ENCODE results near the gene ARNT2. TPM values are rescaled to one million over a fixed set of nuclear protein-coding genes. Genes with fewer than 3 reads are reported as not detected.

Gene ARNT2
- total and polyA plus RNA-seq, 12 donors: 2.0 to 6.4 (median 3.5) TPM

DNA sequence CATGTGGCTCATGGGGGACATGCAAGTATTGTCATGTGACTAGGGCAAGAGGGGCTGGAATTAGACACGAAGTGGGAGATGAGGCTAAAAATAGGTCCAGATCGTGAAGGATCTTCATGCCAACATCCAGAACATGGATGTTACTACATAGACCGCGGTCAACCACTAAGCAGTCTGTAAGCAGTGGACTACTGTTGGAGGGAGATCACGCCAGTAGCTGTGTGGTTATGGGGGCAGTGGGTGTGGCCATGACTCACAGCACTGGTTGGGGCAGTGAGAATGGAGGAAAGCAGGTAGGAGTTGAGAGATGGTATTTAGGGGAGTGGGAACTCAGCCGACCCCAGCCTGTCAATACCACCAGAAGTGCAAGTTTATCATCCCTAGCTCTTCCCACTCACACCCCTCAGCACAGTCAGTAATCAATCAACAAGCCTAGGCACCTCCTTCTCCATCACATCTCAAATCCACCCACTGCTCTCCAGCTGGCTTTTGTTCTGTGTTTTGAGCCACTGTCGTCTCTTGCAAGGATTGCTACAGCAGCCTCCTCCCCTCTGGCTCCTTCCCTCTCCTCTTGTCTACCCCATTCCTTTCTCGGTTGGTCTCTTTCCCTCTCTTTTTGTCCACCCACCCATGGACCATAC, 183.8 kb downstream of the ARNT2 start:
- intact Hi-C loops (cut with DNase I): no loop called here
- no peaks in the 10 kb centered on the region for H3K9me3 ChIP-seq (replicated peaks in 1 of 3)
- DNase-seq: no peak
- H3K36me3 ChIP-seq (replicated peaks in 1 of 2): no peaks in the 10 kb centered on the region
- H3K27ac ChIP-seq: no peak overlapping the region
- no peak overlapping the region for H3K4me3 ChIP-seq
- TF ChIP-seq, protein P1, sequence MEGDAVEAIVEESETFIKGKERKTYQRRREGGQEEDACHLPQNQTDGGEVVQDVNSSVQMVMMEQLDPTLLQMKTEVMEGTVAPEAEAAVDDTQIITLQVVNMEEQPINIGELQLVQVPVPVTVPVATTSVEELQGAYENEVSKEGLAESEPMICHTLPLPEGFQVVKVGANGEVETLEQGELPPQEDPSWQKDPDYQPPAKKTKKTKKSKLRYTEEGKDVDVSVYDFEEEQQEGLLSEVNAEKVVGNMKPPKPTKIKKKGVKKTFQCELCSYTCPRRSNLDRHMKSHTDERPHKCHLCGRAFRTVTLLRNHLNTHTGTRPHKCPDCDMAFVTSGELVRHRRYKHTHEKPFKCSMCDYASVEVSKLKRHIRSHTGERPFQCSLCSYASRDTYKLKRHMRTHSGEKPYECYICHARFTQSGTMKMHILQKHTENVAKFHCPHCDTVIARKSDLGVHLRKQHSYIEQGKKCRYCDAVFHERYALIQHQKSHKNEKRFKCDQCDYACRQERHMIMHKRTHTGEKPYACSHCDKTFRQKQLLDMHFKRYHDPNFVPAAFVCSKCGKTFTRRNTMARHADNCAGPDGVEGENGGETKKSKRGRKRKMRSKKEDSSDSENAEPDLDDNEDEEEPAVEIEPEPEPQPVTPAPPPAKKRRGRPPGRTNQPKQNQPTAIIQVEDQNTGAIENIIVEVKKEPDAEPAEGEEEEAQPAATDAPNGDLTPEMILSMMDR (IDR thresholded peaks at IDR 0.05): no peak
- no peak for TF ChIP-seq POLR2A (IDR thresholded peaks at IDR 0.05)
- no peaks in the 10 kb centered on the region for H3K27me3 ChIP-seq
- 81 to 87% (median 83%) methylated on average over 8 of the region's 8 CpGs for WGBS, 4 donors
- H3K4me1 ChIP-seq (replicated peaks in 1 of 2): no peaks in the 10 kb centered on the region

DNA sequence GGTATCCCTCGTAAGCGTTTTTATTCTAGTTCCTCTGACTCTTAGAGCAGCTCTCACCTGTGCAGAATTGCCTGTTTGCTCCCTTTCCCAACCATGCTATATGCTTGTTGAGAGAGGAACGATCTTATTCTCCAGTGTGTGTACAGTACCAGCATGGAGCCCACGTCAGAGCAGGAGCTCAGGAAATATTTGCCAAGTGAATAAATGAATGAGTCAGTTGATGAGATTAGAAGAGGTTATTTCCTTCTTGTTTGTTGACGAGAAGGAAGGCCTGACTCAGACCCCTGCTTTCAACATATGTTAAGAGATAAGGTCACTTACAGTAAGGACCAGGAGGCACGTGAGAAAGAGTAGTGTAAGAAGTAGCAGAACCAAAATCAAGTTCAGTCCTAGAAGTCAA, 184.6 kb downstream of the ARNT2 start:
- Histone ChIP-seq H3K9me3 (replicated peaks in 1 of 3) (no peaks in the 10 kb centered on the region), H3K27me3 (no peaks in the 10 kb centered on the region), H3K27ac (no peak overlapping the region), H3K36me3 (replicated peaks in 1 of 2) (no peaks in the 10 kb centered on the region), H3K4me1 (replicated peaks in 1 of 2) (no peaks in the 10 kb centered on the region), H3K4me3 (no peak overlapping the region)
- intact Hi-C loops (cut with DNase I): no loop called here
- TF ChIP-seq POLR2A (IDR thresholded peaks at IDR 0.05): no peak
- TF ChIP-seq, protein P1 (IDR thresholded peaks at IDR 0.05): no peak
- no peak for DNase-seq
- WGBS, 4 donors: 82 to 86% (median 85%) methylated on average over 6 of the region's 6 CpGs

GRCh38 chr15:80590761-80591355, 186.7 kb downstream of the ARNT2 start:
- H3K27ac ChIP-seq: no peak overlapping the region
- no peaks in the 10 kb centered on the region for H3K4me1 ChIP-seq (replicated peaks in 1 of 2)
- H3K36me3 ChIP-seq (replicated peaks in 1 of 2): no peaks in the 10 kb centered on the region
- intact Hi-C loops (cut with DNase I): no loop called here
- DNase-seq: no peak
- H3K27me3 ChIP-seq: no peaks in the 10 kb centered on the region
- H3K9me3 ChIP-seq (replicated peaks in 1 of 3): no peaks in the 10 kb centered on the region
- no peak overlapping the region for H3K4me3 ChIP-seq
- WGBS, 4 donors: 81 to 94% (median 90%) methylated on average over 7 of the region's 7 CpGs
- no peak for TF ChIP-seq POLR2A (IDR thresholded peaks at IDR 0.05)
- TF ChIP-seq, protein P1 (IDR thresholded peaks at IDR 0.05): no peak

DNA sequence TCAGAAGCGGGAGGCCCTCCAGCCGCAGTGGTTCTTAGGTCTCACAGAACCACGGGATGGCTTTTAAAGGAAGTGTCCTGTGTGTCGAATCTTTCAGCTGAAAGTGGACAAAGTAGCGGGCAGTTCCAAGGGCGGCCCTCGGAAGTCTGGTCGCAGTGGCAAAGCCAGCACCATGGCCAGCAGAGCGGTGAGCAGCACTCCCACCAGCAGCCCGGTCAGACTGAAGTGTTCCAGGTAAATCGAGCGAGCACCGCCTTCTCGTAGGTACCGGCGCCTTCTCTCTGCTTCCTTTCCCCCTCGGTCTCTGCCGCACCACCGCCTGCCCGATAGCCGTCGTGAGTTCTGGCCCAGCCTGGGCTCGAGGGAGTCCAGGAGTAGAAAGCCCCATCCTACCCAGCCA, 187.3 kb downstream of the ARNT2 start:
- TF ChIP-seq, protein P1 (IDR thresholded peaks at IDR 0.05): no peak
- no peak for TF ChIP-seq POLR2A (IDR thresholded peaks at IDR 0.05)

More for the DNA sequence above, 187.3 kb downstream of the ARNT2 start:
- Histone ChIP-seq H3K9me3 (replicated peaks in 1 of 3) (no peaks in the 10 kb centered on the region), H3K36me3 (replicated peaks in 1 of 2) (no peaks in the 10 kb centered on the region), H3K27me3 (no peaks in the 10 kb centered on the region), H3K4me3 (no peak overlapping the region), H3K27ac (no peak overlapping the region), H3K4me1 (replicated peaks in 1 of 2) (no peaks in the 10 kb centered on the region)
- 90 to 96% (median 91%) methylated on average over 23 of the region's 23 CpGs for WGBS, 4 donors
- intact Hi-C loops (cut with DNase I): no loop called here
- no peak for DNase-seq
